Measurements from ENCODE around the gene OTOP3. TPM values are rescaled to one million over a fixed set of nuclear protein-coding genes. Genes with fewer than 3 reads are reported as not detected.
A peak's percentile ranks its signal among the peaks of the same experiment; 100 is the strongest.

The OTOP3 gene
- total RNA-seq, 1 donor from 2014 or later: 0.80 TPM

GRCh38 chr17:74953134-74953687 is 17.5 kb downstream of the OTOP3 start:
- Mint-ChIP-seq H3K4me3 (no peak overlapping the region), H3K27me3 (peaks cover 3% of the 10 kb centered on the region), H3K9me3 (no peaks in the 10 kb centered on the region), H3K36me3 (no peaks in the 10 kb centered on the region), H3K4me1 (ENCODE audit: unreplicated experiment) (no peaks in the 10 kb centered on the region), H3K27ac (no peak overlapping the region)
- TF ChIP-seq, protein P1, sequence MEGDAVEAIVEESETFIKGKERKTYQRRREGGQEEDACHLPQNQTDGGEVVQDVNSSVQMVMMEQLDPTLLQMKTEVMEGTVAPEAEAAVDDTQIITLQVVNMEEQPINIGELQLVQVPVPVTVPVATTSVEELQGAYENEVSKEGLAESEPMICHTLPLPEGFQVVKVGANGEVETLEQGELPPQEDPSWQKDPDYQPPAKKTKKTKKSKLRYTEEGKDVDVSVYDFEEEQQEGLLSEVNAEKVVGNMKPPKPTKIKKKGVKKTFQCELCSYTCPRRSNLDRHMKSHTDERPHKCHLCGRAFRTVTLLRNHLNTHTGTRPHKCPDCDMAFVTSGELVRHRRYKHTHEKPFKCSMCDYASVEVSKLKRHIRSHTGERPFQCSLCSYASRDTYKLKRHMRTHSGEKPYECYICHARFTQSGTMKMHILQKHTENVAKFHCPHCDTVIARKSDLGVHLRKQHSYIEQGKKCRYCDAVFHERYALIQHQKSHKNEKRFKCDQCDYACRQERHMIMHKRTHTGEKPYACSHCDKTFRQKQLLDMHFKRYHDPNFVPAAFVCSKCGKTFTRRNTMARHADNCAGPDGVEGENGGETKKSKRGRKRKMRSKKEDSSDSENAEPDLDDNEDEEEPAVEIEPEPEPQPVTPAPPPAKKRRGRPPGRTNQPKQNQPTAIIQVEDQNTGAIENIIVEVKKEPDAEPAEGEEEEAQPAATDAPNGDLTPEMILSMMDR (conservative IDR thresholded peaks at IDR 0.05): no peak
- DNase-seq (ENCODE audit: extremely low spot score, unreplicated experiment): no peak

GRCh38 chr17:74954115-74954514 is 18.4 kb downstream of the OTOP3 start:
- DNase-seq (ENCODE audit: extremely low spot score, unreplicated experiment): no peak
- Mint-ChIP-seq H3K27me3 (peaks cover 3% of the 10 kb centered on the region), H3K36me3 (no peaks in the 10 kb centered on the region), H3K4me3 (no peak overlapping the region), H3K4me1 (ENCODE audit: unreplicated experiment) (no peaks in the 10 kb centered on the region), H3K9me3 (no peaks in the 10 kb centered on the region), H3K27ac (no peak overlapping the region)
- TF ChIP-seq, protein P1 (conservative IDR thresholded peaks at IDR 0.05): no peak

DNA sequence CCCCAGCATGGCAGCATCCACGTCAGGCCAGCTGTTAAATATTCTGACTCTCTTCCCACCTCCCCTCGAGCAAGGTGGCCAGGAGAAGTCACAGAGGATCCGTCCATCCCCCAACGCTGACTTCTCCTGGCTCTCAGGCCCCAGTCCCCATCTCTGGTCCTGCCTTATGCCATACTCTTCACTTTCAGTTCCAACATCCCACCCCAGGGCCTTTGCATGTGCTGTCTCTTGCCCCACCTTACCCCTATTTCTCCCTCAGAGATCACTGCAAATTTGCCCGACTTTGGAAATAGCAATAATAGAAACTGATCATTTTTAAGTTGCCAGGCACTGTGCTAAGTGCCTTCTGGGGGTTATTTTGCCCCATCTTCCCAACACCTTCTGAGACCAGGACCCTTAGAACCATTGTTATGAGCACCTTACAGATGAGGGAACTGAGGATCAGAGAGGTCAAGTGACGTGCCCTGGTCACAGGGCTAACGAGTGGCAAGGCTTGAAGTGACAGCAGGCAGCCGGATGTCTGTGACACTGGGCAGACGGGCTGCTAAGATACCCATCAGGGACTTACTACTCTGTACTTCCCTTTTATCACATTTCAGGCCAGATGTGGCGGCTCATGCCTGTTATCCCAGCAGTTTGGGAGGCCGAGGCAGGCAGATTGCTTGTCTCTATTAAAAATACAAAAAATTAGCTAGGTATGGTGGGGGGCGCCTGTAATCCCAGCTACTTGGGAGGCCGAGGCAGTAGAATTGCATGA is 19.1 kb downstream of the OTOP3 start:
- Mint-ChIP-seq H3K36me3 (no peaks in the 10 kb centered on the region), H3K27me3 (peaks cover 1% of the 10 kb centered on the region), H3K4me3 (no peak overlapping the region), H3K4me1 (ENCODE audit: unreplicated experiment) (no peaks in the 10 kb centered on the region), H3K27ac (peak overlapping the region; percentile 29), H3K9me3 (no peaks in the 10 kb centered on the region)
- TF ChIP-seq, protein P1 (conservative IDR thresholded peaks at IDR 0.05): no peak
- no peak for DNase-seq (ENCODE audit: extremely low spot score, unreplicated experiment)

DNA sequence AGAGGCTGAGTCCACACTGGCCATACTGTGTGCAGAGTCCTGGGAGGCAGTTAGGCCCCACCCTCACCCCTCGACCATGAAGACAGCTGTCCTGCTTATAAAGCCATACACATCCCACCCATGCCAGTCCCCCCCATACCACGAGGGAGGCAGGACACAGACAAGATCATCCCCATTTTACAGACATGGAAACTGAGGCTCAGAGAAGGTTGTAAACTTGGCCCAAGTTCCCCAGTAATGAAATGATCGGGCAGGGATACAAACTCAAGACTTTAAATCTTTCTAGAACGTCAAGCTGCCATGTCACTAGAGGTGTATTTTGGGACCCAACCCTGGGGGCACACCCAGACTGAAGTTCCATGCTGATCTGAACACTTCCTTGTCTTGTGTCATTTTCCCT is 20.4 kb downstream of the OTOP3 start:
- no peak for DNase-seq (ENCODE audit: extremely low spot score, unreplicated experiment)
- H3K4me3 Mint-ChIP-seq: no peak overlapping the region
- no peak overlapping the region for H3K27ac Mint-ChIP-seq
- TF ChIP-seq, protein P1 (conservative IDR thresholded peaks at IDR 0.05): no peak
- H3K36me3 Mint-ChIP-seq: no peaks in the 10 kb centered on the region
- no peaks in the 10 kb centered on the region for H3K4me1 Mint-ChIP-seq (ENCODE audit: unreplicated experiment)
- H3K27me3 Mint-ChIP-seq: no peaks in the 10 kb centered on the region
- no peaks in the 10 kb centered on the region for H3K9me3 Mint-ChIP-seq

DNA sequence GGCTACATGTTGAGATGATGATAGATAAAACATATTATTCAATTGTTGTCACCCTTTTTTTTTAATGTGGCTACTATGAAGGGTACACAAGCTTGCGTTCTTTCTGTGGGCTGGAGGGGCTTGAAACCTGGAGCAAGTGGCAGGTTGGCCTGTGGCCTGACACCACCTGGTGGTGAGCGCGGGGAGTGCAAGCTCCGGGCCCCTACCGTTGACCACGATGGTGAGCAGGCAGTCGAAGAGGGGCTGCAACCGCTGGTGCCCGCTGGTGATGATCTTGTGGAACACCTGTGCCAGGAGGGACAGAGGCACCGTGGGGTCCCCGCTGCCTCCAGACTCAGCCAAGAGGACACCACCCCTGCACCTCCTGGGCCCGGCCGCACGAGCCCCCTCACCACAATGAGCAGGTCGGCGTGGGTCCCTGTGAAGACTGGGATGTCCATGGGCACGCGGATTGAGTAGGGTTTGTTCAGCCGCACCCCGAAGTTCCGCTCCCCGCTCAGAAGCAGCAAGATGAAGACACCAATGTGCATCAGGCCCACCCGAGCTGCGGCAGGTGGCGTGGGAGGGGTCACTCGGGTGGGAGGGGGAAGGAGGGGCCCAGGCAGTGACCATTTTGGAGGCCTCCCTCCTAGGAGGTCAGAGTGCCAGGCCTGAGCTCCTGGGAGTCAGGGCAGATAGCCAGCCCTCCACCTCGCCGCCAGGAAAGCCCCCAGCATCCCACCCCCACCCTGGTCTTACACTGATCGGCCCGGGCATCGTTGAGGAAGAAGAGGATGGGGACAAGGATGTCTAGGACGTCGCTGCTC is 22.4 kb downstream of the OTOP3 start:
- DNase-seq (ENCODE audit: extremely low spot score, unreplicated experiment): peak; percentile 90
- Mint-ChIP-seq H3K36me3 (no peaks in the 10 kb centered on the region), H3K4me3 (no peak overlapping the region), H3K27ac (no peak overlapping the region), H3K4me1 (ENCODE audit: unreplicated experiment) (no peaks in the 10 kb centered on the region), H3K9me3 (no peaks in the 10 kb centered on the region), H3K27me3 (no peaks in the 10 kb centered on the region)
- TF ChIP-seq, protein P1 (conservative IDR thresholded peaks at IDR 0.05): peak; percentile 94
